ENCODE data around the gene ABLIM2. TPM values are rescaled to one million over a fixed set of nuclear protein-coding genes. Genes with fewer than 3 reads are reported as not detected.

ABLIM2 gene
- polyA plus RNA-seq, 2 of the 4 experiments (the other 2 are of a cell fraction) = 0.21 to 0.40 TPM

DNA sequence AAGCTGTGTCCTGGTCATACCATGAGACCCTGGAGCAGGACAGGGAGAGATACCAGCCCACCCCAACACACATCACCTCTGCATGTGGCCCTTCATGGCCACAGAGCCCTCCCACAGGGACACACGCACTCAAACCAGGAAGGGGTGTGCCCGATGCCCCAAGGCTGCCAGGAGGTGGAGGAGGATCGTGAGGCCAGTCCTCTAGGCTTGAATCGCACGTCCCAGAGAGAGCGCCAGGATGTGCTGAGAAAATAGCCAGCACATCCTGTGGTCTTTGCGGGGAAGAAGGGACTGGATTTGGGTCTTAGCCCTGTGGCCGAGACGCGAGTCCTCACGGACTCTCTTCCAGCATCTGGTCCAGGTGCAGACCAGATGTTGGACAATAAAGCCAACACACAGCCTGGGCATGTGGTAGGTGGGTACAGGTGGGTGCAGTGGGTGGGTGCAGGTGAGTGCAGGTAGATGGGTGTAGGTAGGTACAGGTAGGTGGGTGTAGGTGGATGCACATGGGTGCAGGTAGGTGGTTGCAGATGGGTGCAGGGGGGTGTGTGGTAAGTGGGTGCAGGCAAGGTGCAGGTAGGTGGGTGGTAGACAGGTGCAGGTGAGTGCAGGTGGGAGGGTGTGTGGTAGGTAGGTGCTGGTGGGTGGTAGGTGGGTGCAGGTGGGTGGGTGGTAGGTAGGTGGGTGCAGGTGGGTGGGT is 124.6 kb downstream of the ABLIM2 start:
- FAIRE-seq (no peak), ATAC-seq (no peak), DNase-seq (ENCODE audit: low read depth in 1 of 2, low spot score in 1 of 2) (no peak)
- no peak overlapping the region for H3K4me3 ChIP-seq
- WGBS (ENCODE audit: missing lambda C conversion rate) = 81% methylated on average over 4 of the region's 11 CpGs
- no peak overlapping the region for H3K4me2 ChIP-seq
- H3K27ac ChIP-seq = no peak overlapping the region
- POLR2A ChIA-PET = no interaction called here
- CTCF ChIA-PET = no interaction called here
- TF ChIP-seq TFCP2L1 (CRISPR knock-in tag; IDR thresholded peaks at IDR 0.05) (no peak), JUNB (IDR thresholded peaks at IDR 0.05) (no peak), PHF8 (IDR thresholded peaks at IDR 0.05; ENCODE audit: borderline replicate concordance, low read depth) (no peak), RFX5 (IDR thresholded peaks at IDR 0.05) (no peak), BHLHE40 (IDR thresholded peaks at IDR 0.05; ENCODE audit: low read depth, low read length) (no peak), CEBPB (IDR thresholded peaks at IDR 0.05) (no peak), RNF2 (IDR thresholded peaks at IDR 0.05; ENCODE audit: borderline replicate concordance, low read depth) (no peak), ZNF302 (CRISPR knock-in tag; IDR thresholded peaks at IDR 0.05) (no peak), MAFK (IDR thresholded peaks at IDR 0.05; ENCODE audit: partially characterized antibody) (no peak), MYC (IDR thresholded peaks at IDR 0.05; ENCODE audit: borderline replicate concordance, low read length) (no peak), EHMT2 (IDR thresholded peaks at IDR 0.05; ENCODE audit: low read depth) (no peak)
- TF ChIP-seq, protein P1, sequence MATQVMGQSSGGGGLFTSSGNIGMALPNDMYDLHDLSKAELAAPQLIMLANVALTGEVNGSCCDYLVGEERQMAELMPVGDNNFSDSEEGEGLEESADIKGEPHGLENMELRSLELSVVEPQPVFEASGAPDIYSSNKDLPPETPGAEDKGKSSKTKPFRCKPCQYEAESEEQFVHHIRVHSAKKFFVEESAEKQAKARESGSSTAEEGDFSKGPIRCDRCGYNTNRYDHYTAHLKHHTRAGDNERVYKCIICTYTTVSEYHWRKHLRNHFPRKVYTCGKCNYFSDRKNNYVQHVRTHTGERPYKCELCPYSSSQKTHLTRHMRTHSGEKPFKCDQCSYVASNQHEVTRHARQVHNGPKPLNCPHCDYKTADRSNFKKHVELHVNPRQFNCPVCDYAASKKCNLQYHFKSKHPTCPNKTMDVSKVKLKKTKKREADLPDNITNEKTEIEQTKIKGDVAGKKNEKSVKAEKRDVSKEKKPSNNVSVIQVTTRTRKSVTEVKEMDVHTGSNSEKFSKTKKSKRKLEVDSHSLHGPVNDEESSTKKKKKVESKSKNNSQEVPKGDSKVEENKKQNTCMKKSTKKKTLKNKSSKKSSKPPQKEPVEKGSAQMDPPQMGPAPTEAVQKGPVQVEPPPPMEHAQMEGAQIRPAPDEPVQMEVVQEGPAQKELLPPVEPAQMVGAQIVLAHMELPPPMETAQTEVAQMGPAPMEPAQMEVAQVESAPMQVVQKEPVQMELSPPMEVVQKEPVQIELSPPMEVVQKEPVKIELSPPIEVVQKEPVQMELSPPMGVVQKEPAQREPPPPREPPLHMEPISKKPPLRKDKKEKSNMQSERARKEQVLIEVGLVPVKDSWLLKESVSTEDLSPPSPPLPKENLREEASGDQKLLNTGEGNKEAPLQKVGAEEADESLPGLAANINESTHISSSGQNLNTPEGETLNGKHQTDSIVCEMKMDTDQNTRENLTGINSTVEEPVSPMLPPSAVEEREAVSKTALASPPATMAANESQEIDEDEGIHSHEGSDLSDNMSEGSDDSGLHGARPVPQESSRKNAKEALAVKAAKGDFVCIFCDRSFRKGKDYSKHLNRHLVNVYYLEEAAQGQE (IDR thresholded peaks at IDR 0.05) = no peak
- TF ChIP-seq, protein P2, sequence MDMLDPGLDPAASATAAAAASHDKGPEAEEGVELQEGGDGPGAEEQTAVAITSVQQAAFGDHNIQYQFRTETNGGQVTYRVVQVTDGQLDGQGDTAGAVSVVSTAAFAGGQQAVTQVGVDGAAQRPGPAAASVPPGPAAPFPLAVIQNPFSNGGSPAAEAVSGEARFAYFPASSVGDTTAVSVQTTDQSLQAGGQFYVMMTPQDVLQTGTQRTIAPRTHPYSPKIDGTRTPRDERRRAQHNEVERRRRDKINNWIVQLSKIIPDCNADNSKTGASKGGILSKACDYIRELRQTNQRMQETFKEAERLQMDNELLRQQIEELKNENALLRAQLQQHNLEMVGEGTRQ (IDR thresholded peaks at IDR 0.05) = no peak
- H3K9me3 ChIP-seq = no peaks in the 10 kb centered on the region
- peaks cover 4% of the 10 kb centered on the region; the same call in 1 of the 3 replicates for H3K4me1 ChIP-seq

DNA sequence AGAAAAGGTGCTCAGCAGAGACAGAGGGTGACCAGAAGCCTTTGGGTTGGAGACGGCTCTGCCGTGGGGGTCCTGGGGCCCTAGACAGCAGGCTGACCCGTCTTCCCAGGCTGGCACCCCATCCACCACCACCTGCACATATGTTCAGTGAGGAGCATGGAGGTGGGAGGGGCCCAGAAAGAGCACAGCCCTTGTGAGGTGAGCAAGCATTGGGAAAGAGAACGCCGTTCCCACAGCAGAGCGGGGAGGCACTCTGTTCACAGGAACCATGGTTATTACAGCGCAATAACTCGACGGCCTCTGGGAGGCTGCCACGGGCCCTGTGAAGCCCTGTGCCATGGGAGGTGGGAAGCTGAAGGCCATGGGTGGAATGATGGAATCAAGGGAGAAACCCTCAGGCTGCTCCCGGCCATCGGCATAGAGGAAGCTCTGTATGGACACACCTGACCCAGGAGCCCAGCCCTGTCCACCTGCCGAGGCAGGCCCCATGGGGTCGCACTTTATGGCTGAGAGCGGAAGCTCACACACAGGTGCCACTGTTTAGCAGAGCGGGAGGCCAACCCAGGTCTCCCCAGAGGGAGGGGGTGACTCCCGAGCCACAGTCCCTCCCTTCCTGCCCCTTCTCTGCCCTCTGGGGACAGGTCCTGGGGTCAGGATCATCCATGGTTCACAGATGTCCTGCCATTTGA is 125.4 kb downstream of the ABLIM2 start:
- peak in 1 of 2 experiments; percentile 64; a peak in 3 of 6 replicates for ATAC-seq
- Histone ChIP-seq H3K4me2 (no peak overlapping the region), H3K9me3 (no peaks in the 10 kb centered on the region), H3K4me1 (peaks cover 4% of the 10 kb centered on the region; the same call in 1 of the 3 replicates), H3K4me3 (no peak overlapping the region), H3K27ac (no peak overlapping the region)
- no peak for TF ChIP-seq ZNF302 (CRISPR knock-in tag; IDR thresholded peaks at IDR 0.05)
- TF ChIP-seq CBX2 (IDR thresholded peaks at IDR 0.05; ENCODE audit: borderline replicate concordance, low read depth) = no peak
- TF ChIP-seq BHLHE40 (IDR thresholded peaks at IDR 0.05; ENCODE audit: low read depth, low read length) = no peak
- 67% methylated on average over 8 of the region's 17 CpGs for WGBS (ENCODE audit: missing lambda C conversion rate)
- ChIA-PET POLR2A (no interaction called here), CTCF (no interaction called here)
- no peak for FAIRE-seq
- no peak for DNase-seq (ENCODE audit: low read depth in 1 of 2, low spot score in 1 of 2)

DNA sequence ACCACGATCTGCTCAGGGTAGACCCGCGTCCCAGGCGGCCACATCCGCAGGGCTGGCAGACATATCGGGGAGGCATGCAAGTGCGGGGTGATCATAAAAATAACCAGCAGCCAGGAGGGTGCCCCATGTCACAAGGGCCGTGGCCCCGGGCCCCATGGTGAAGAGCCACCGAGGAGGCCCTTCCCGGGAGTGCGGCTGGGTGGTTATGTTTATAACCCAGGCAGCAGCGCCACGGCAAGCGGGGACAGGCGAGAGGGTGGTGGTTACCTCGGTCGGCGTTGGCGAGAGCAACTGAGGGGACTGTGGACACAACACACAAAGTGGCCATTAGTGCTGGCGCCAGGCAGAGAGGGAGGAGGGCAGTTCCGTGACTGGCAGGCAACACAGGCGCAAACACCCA is 126.2 kb downstream of the ABLIM2 start:
- peaks cover 4% of the 10 kb centered on the region; the same call in 1 of the 3 replicates for H3K4me1 ChIP-seq
- no peaks in the 10 kb centered on the region for H3K9me3 ChIP-seq
- H3K27ac ChIP-seq = no peak overlapping the region
- TF ChIP-seq RARB (CRISPR knock-in tag; IDR thresholded peaks at IDR 0.05) = no peak
- TF ChIP-seq CBX8 (IDR thresholded peaks at IDR 0.05) = no peak
- ATAC-seq (no peak), FAIRE-seq (no peak), DNase-seq (ENCODE audit: low read depth in 1 of 2, low spot score in 1 of 2) (no peak)
- no peak overlapping the region for H3K4me3 ChIP-seq
- POLR2A ChIA-PET = no interaction called here
- WGBS (ENCODE audit: missing lambda C conversion rate) = 92% methylated on average over 23 of the region's 23 CpGs
- no peak overlapping the region for H3K4me2 ChIP-seq
- CTCF ChIA-PET = interaction anchor here (1.2 kb wide), 1 partner anchor 228 kb away, joined by 3 read pairs; no protein-coding TSS in a partner anchor
